NCI-H510A (cell line): ENCODE measurements around the gene RHEX.
"Not testable (repeated sequence)": the region's sequence is repeated elsewhere in the genome, so short reads cannot be mapped to it uniquely, and the experiment has no call there.

Experiments used
- DNase-seq: peaks from one replicate; lab custom pipeline; 2025; lab: John Stamatoyannopoulos, UW

The RHEX gene

DNA sequence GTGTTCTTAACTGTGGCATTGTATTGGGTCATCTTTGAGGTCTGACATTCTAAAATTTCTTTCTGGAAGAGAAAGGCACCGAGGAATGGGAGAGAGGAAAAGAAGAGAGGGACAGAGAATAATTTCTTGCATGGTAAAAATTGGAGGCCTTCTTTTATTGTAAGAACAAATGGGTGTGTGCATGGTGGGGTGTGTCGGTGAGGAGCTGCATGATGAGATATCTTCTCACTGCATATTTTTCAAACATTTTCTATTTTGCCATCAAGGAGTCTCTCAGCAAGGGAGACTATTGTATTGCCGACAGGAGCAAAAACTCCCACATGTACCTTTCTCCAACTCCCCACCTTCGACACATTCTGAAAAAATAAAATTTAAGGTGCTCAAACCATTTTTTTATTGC lies 22.8 kb upstream of the RHEX start:
- no peak for DNase-seq

DNA sequence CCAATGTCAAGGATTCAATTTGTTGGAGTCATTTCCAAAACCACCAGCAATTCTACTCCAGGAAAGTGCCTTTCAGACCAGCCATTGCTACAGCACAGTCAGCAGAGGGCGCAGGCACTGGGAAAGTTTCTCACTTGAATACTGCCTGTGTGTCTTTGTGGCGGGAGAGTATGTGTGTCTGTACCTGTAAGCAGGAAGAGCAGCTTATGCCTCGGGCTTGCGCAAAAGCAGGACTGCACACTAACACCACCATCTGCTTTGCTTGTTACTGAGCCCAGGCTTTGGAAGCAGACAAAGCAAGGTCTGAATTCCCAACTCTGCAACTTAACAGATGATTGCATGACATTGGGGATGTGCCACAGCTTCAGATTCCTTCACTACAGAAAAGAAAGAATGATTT lies 22.3 kb upstream of the RHEX start:
- peak; percentile 51 for DNase-seq

DNA sequence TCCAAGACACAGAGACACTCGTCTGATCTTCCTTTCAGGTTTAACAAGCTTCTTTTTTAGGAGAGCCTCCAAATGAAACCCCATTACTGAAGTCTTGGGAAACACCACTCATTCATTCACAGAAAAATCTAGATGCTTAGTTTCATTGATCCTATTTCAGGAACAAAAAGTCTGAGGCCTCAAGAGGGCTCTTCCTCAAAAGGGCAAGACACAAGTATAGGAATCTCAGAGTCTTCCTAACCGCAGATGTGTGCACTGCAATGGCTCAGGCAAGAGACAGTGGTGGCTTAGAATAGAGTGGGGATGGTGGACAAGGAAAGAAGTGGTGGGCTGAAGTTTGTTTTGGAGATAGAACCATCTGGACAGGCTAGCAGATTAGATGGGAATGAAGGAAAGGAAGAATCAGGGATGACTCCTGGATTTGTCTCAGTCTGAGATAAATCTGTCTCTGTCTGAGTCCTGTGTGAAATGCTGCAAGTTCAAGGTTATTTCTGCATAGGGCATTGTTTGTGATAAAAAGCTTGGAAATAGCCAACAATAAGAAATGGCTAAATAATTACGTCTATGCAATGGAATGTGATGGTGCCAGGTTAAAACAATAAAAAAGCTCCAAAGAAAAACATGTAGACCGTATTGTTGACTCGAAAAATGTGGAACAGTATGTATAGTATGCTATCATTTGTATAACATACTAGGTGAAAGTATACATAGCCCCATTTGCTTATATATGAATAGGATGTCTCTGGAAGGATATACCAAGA lies 20.4 kb upstream of the RHEX start:
- DNase-seq, result no peak

DNA sequence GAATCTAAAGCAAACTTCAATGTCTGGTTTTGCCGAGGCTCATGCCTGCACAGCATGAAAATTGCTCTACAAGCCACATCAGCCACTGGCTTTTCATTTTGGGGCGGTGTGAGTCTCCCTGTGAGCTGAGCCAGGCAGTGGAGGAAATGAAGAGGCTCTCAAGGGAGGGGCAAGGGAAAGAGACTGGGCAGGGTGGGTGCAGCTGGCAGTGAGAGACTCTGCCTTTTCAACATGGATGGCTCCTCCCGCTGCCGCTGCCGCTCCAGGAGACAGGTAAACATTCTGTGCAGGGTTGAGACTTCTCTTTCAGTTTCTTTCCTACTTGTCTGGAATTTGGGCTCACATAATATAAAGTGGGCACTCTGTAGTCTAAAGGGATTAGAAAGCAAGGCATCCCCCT lies 17.9 kb upstream of the RHEX start:
- DNase-seq, result peak; percentile 50

DNA sequence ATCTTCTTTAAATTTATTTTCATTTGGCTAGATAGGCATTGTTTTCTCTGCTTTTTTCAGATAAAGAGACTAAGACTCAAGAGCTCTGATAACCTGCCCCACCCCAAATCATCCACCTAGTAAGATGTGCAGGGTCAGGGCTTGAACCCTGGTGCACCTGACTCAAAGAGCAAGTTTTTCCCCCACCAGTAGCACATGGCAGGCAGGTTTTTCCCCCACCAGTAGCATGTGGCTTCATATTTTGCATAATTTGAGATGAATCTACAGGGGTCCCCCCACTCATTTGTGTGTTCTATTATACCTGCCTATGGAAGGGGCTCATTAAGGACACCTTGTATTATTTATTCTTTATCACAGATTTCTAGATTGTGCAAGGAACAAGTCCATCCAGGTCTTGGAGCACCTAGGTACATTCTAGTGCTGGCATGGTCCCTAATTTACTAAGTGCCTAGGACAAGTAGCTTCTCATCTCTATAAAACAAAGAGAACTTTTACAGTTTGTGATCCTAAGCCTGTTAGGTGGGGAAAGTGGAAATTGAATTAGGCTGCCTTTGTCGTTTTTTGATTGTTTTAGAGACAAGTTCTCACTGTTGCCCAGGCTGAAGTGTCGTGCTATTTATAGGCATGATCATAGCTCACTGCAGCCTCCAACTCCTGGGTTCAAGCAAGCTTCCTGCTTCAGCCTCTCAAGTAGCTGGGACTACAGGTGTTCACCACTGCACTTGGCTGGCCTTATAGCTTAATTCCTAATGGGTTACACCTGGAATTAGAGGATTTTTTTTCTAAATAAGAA lies 16.1 kb upstream of the RHEX start:
- peak; percentile 24 for DNase-seq

DNA sequence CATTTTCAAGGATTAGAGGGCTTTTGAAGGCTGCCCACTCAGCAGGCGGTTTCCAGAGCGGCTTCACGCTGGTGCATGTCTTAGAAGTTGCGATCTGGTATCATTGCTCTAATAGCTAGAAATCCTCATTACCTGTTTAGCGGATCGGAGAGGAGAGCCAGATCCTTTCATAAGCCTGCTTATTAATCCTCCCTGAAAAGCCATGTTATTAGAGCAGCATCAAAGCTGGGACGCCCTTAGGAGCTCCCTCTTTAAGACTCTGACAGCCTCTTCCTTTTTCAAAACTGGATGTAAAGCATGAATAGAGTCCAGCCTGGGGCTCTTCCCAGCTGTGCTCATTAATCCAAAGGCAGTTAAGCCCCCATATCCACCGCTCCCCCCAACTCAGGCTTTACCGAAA lies 15.4 kb upstream of the RHEX start:
- no peak for DNase-seq

DNA sequence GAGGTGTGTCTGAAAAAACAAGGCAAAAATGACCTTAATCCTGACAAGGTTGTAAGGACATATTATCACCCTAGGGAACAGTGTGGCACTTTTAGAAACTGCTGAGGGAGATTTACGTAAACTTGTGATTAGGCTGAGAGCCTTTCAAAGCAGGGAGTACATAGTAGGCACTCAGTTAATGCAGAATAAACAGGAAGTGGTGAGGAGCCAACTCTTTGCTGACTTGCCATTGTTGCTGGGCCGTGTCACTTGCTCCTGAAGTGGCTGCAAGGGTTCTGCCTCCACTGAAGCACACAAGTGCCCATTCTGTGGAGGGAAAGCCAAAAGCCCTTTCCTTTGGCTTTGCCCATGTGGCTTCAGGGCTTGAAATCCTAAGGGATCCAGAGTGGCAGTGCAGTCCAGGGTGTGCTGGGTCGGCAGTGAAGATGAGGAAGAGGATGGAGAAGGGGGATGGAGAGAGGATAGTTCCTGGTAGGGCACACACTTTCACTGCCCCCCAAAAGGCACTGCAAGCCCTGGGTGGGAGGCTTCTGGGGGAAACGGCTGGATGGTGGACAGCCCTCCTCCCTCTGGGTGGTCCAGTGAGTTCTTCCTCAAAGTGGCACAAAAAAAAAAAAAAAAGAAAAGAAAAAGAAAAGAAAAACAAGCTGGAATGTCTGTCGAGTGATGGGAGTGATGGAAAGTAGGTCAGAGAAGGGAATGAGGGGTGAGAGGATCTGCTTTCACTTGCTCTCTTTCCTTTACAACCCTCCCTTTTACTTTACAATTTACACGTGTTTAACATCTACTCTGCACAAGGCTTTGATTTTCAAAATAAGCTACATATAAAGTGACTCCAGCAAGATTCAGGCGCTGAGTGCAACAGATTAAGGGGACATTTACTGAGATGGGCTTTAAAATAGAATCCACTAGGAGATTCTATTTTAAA lies 13.7 kb upstream of the RHEX start:
- no peak for DNase-seq

DNA sequence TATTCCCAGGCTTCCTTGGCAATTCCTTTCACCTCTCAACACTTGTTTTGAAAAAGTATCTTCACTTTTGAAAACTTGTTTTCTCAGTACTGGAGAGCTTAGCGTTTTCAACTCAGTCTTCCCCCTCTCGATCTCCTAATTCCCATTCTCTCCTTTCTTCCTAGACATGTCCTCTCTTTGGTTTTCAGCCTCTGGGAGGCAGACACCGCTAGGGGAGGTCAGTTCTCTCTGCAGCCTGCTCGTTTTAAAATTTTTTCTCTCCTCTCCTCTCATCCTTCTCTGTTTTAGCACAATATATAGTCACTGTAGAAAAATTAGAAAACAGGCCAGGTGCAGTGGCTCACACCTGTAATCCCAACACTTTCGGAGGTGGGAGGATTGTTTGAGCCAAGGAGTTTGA lies 12.6 kb upstream of the RHEX start:
- no peak for DNase-seq

DNA sequence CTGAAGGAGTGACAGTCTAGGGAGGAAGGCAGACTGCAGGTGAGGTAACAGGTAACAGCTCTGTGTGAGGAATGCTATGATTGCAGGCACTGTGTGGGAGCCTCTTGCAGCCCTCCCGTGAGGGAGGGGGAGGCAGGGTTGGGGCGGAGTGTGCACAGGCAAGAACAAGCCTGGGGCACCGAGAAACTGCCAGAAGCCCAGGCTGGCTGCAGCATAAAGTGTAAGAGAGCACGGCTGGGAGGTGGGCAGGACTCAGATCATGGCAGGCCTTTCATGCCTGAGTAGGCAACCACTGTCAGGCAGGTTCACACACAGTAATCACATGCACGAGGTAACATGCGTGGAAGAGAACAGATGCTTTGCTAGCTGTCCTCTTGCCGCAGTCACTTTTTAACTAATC lies 11.3 kb upstream of the RHEX start:
- peak; percentile 67 for DNase-seq

DNA sequence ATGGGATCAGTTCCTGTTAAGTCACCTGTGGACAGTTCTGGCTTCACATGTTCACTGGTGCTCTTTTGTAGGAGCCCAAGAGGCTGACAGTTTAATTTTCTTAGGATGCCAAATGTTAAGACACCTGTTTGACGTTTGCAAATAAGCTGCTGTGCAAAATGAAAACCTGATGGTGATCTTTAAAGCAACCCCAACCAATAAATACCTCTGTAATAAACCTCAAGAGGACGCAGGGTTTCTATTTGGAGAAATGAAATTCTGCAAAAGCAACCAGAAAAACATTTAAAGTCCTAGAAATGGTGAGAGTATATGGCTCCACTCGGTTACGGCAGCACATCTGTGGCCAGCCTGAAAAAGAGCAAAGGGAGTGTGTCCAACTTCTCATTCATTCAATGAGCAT lies 5.7 kb upstream of the RHEX start:
- no peak for DNase-seq

DNA sequence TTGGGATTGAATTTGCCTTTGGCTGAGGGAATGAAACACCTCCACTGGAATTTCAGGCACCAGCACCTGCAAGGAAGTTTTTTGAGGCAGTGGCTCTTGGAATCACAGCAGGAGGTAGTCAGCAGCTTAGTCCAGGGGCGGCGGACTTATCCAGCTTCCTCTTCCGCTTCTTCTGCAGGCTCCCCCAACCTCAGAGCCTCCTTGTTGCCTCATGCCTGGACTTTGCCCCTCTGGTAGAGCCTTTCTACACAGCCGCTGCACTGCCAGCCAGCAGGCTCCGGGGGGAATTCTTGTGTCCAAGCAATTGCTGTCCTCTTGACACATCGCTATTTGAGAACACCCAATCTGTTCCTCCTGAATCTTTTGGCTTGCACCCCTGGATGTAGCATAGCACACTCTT lies 4.4 kb upstream of the RHEX start:
- DNase-seq, result no peak

DNA sequence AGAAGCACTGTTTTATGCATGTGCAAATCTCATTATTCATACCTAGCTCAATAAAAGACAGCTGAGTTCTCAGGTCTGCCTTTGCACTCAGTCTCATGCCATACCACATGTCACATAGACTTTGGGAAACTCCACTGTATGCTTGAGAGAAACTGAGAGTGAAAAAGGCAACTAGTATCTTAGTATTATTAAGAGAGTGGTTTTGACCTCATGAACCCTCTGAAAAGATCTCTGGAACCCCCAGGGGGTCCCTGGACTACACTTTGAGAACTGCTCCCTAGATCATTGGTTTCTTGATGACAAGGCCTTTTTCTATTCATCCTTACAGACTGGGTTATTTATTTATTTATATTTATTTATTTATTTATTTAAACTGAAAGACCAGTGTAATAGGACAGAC lies 3.7 kb upstream of the RHEX start:
- DNase-seq, result no peak

DNA sequence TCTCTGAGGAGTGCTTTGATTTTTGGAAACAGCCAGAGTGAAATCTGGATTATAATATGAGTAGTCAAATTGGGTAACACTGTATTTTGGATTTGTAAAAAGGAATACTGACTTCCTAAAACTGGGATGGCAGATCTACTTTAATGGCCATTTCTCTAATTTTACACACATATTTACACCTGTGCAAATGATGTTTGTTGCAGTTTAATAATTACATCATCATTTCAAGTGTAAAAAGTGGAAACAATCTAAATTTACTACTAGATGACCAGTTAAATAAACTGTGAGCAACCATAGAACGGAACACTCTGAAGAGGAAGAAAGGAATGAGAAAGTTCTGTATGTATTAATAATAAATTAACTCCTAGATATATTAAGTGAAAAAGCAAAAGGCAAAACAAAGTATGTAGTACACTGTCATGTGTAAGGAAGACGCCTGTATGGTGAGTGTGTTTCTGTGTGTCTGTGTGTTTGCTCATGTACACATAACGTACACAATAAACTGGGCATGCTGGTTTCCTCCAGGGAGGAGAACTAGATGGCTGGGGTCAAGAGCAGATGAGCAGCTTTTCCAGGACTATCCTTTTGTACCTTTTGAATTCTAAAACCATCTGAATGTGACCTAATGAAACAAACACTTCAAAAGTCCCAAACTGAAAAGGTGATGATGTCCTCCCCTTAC lies 2.9 kb upstream of the RHEX start:
- DNase-seq, result no peak

DNA sequence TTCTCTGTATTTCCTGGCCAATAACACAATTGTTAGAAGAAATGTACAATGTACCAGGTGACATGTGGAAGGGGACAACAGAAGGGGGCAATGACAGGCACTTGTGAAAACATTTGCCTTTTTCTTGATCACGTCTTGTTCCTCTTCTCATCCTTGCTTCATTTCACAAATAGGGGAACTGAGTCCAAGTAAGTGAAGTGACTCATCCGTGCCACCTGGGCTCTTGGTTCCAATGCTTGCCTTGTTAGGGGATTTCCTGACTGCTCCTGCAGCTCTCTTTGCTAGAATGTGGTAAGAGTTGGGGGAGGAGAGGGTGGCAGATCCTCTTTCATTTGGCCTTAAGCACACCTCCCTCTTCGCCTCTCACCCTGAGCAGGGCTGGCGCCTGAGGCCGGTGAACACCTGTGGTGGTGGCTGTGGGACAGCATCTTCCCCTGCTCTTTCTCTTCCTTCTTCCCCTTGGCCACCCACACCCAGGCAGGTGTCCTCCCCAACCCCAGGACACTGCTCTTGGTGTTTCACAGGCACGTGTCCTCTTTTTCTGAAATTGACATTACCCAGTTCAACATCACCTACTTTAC lies 2.2 kb upstream of the RHEX start:
- no peak for DNase-seq

DNA sequence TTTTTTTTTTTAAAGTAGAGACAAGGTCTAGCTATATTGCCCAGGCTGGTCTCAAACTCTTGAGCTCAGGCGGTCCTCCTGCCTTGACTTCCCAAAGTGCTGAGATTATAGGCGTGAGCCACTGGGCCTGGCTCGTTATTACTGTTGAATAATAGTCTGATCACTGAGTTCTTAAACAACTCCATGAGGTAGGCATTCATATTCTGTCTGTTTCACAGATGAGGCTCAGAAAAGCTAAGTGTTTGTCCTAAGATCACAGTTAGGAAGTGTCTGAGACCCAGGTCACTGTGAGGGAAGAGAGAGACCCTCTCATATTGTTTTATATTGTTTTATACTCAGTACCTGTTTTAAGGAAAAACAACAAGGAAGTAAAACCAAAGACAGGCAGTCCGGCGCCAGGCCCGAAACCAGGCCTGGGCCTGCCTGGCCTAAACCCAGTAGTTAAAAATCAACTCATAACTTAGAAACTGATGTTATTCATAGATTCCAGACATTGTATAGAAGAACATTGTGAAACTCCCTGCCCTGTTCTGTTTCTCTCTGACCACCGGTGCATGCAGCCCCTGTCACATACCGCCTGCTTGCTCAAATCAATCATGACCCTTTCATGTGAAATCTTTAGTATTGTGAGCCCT lies 625 bp upstream of the RHEX start:
- DNase-seq, result not testable (repeated sequence)

DNA sequence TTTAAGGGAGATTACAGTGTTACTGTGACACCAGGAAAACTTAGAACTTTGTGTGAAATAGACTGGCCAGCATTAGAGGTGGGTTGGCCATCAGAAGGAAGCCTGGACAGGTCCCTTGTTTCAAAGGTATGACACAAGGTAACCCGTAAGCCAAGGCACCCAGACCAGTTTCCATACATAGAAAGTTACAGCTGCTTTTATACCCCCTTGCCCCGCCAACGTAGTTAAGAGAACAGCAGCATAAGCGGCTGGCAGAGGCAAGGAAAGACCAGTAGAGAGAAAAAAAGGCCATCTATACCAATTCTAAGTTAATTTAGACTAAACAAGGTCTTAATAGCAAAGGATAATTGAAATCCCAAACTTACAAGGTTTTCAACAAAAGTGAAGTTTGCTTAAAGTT lies 643 bp downstream of the RHEX start:
- DNase-seq, result not testable (repeated sequence)

DNA sequence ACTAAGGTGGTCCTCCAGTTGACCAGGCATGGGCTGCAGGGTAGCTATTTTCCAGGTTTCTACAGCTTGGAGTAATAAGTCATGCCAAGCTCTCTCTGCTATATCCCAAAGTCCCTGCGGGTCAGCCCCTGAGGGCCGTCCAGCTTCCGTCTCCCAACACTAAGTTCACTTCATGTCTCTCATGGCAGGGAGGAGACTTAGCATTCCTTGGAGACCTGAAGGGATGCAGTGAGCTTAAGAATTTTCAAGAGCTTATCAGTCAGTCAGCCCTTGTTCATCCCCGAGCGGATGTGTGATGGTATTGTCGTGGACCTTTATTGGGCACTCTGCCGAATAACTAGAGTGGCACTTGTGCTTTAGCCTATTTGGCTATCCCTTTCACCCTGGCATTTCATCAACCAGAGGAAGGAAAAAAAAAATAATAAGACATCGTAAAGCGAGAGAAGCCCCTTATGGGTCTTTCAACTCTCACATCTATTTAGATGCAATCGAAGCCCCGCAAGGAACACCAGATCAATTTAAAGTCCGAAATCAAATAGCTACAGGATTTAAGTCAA lies 2.2 kb downstream of the RHEX start:
- DNase-seq, result not testable (repeated sequence)

DNA sequence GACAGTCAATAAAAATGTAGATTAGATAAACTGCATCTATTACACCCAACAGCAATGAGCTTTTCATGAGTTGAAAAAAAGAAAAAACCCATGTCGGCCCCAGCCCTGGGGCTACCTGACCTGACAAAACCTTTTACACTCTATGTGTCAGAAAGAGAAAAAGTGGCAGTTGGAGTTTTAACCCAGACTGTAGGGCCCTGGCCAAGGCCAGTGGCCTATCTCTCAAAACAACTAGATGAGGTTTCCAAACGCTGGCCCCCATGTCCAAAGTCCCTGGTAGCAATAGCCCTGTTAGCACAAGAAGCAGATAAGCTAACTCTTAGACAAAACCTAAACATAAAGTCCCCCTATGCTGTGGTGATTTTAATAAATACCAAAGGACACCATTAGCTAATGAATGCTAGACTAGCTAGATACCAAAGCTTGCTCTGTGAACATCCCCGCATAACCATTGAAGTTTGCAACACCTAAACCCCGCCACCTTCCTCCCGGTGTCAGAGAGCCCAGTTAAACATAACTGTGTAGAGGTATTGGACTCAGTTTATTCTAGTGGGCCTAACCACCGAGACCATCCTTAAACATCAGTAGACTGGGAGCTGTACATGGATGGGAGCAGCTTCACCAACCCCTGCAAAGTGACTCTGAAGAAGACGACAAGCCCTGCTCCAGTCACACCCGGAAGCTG lies 2.8 kb downstream of the RHEX start:
- not testable (repeated sequence) for DNase-seq

DNA sequence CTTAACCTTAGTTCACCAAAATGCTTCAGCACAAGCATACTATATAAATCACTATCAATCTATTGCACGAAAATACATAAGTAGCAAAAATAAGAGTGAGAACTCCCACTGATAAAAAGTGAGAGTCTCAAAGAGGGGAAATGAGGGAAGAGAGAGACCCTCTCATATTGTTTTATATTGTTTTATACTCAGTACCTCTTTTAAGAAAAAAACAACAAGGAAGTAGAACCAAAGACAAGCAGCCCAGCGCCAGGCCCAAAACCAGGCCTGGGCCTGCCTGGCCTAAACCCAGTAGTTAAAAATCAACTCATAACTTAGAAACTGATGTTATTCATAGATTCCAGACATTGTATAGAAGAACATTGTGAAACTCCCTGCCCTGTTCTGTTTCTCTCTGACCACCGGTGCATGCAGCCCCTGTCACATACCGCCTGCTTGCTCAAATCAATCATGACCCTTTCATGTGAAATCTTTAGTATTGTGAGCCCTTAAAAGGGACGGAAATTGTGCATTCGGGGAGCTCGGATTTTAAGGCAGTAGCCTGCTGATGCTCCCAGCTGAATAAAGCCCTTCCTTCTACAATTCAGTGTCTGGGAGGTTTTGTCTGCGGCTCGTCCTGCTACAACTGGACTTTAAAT lies 5.4 kb downstream of the RHEX start:
- not testable (repeated sequence) for DNase-seq

DNA sequence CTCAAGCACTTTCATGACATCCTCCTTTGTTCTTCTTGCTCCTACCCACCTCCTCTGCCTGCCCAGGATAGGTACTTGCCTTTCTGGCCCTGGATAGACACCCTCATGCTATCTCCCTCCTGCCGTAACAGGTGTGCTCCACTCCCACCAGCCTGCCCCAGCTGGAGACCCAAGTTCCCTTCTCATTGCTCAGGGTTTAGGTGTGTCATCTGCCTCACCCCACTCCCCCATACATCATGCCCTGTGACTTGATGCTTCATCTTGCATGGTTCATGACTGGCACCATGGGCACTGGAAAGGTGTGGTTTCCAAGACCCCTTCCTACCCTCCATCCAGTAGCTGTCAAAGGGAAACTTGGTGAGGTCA lies 5.9 kb downstream of the RHEX start:
- no peak for DNase-seq
